GM20431 (cell line): ENCODE results near the gene EPAS1.

Experiments
- in situ Hi-C: fragments of 300-500 bp; cut with MseI, MboI; formaldehyde crosslinking; loops from one replicate; pipeline ENCODE4 v1.15.0; 2020; ENCODE audit warnings: low sequenced_read_pairs; ENCODE audit not compliant: unreplicated experiment

EPAS1 gene

DNA sequence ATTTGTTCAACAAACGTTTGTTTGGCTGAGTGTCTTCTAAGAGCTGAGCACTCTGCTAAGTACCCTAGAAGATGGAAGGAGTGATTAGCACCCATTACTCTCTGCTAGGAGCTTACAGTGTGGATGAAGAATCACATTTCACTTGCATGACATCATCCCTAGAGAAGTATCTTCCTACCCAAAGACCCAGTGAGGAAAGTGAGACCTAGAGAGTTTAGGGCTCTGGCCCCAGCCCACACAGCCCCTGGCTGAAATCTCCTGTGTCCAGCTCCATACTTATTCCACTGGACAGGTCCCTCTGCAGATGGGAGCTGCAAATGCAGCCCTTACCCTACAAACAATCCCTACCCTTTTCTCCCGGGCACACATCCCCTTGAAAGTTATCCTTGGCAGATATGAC, 26.8 kb upstream of the EPAS1 start:
- in situ Hi-C loops: no loop called here

DNA sequence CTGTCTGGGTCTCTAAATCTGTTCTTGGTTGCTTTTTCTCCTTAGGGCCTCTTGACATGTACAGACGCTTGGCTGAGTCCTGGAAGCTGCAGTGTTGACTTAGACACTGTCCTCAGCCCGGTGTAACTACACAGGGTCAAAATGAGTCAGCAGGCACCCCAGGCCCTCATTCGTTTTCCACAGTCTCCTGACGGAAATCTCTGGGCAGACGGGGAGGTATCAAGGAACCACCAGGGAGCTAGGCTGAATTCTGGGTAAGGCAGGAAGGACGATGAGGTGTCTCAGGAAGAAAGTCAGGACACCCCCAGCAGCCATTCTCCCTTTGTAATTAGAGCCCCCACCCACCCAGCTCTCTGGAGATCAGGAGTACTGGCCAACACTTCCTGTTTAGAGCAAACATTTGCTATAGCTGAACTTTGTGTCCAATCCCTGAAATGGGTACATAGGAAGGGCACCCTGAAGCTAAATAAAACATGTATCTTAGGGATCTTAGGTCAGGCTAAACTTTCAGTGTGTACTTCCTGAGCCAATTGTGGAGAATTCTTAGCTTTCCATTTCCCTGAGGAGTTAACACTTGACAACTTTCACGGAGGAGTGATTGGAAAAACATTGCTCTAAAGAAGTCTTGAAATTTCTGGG, 23.9 kb upstream of the EPAS1 start:
- in situ Hi-C loops: no loop called here

DNA sequence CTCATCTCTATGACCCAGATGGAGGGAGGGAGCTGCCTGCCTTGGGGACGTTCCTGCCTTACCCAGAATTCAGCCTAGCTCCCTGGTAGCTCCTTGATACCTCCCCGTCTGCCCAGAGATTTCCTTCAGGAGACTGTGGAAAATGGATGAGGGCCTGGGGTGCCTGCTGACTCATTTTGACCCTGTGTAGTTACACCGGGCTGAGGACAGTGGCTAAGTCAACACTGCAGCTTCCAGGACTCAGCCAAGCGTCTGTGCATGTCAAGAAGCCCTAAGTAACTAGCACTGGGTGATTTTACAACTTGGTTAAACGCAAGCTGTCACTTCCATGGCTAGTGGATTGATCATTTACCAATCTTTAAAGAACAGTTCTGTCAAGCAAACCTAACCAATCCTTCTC, 23.3 kb upstream of the EPAS1 start:
- in situ Hi-C loops: no loop called here

DNA sequence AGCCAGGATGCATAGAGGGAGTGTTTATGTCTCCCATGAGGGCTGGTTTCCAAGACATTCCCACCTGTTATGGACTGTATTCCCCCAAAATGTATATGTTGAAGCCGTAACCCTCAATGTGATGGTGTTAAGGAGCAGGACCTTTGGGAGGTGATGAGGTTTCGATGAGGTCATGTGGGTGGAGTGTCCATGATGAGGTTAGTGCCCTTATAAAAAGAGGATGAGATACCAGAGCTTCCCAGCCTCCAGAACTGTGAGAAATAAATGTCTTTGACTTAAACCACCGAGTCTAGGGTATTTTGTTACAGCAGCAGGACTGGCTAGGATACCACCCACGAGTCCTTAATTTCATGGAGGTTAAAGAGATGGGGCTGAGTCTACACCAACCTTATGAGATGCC, 22.6 kb upstream of the EPAS1 start:
- in situ Hi-C loops: no loop called here

DNA sequence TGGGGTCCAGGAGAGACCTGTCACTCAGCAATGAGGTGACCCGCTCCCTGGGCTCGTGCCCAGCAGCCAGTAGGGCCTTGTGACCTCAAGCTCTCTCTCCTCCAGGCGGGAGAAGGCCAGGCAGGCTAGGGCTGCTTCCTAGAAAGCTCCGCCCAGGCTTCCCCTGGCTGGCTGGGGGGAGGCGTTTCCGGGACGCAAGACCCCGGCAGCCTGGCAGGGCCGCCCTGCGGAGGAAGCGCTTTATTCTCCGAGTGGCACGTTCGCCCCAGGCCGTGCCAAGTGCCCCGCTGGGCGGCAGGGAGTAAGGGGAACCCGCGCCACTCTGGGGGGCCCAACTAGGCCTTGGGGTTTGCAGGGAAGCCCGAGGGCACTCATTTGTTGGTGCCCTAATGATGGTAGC, 21.2 kb upstream of the EPAS1 start:
- in situ Hi-C loops: no loop called here

DNA sequence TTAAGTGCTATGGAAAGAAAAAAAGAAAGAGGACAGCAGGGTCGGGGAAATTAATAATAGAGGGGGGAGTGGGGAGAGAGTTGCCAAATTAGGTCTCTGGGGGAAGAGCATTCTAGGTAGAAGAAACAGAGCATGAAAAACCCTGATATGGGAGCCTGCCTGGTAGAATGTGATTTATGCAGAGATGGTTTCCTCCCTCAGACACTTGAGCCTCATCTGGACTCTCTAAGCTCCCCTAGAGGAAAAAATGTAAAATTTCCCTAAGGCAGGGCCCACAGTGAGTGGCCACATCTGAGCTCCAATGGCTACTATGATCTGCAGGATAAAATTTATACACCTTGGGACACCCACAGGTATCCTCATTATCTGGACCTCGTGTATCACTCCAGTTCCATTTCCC, 20.6 kb upstream of the EPAS1 start:
- in situ Hi-C loops: no loop called here

DNA sequence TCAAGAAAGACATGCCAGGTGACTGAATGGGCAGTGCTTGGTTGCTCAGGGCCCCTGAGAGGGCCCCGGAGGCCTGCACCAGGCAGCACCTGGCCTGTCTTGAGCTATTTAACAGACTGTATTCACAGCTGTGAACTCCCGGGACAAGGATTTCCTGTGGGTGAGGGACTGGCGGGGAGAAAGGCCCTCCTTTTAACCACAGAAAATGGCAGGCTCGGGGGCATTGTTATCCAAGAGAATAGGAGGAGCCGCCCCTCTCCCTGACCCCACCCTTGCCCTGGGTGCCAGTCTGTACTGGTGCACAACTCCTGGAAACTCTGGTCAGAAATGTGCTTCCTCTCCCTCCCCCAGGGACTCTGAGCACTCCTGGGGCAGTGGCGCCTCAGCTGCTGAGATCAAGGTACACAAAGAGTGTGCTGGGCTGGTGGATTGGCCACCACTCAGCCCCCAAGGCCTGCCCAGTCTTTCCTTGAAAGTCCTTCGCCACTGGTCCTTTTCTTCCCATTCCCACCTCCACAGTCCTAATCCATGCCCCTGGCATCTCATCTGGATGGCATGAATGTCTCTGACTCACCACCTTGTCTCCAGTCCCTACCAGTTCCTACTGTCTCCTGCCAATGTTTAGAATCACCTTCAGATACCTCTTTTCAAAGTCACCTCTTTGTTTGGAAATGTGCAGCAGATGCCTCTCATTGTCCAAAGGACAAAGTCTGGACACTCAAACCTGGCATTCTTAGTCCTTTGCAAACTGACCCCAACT, 19.6 kb upstream of the EPAS1 start:
- in situ Hi-C loops: no loop called here

DNA sequence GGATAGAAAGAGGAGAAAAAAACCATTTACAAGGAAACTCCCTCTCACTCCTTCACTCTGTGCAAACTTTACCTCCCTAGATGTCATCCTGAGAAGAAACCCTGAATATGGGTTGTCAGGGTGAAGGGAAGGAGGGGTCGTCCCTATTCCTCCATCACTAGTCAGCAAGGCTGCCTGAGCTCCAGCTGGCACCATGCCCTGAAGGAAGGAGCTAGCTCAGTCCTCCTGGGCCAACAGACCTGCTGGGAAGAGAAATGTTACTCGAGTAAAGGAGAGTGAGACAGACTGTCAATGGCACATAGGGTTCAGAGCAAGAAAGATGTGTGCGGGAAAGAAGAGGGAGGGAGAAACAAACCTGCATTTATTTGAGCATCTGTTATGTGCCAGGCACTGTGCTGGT, 18.3 kb upstream of the EPAS1 start:
- in situ Hi-C loops: no loop called here

DNA sequence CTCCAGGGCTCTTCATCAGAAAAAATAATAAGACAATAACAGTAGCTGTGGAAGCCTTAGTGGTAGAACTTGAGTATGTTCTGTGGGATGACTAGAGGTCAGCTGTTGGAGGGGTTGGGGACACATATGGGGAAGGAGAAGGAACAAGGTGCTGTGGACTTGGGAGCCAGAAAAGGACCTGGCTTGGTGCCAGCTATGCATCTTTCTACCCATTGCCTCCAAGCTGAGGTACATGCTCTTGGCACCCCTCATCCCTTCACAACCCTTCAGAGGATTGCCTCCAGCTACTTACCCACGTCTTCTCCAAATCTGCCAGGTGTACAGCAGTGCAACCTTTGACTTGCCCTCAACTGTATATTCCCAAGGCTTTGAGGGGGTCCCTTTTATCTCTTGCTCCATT, 15.3 kb upstream of the EPAS1 start:
- in situ Hi-C loops: no loop called here

DNA sequence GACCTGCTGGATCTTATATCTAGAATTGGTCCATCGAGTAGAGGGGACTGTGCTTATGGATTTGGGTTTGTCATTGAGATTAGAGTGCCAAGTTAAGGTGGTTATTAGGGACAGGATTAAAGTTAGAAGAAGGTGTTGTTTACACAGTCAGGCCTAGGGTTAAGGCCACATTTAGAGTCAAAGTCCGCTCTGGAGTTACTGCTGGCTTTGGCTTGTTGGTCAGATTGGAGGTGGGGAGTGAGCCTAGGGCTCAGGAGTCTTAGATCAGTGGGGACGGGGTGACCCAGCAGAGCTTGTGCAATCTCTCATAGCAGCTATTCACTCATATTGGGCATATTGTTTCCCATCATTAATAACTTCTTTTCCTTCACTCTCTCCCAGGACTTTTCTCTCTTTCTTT, 13.5 kb upstream of the EPAS1 start:
- in situ Hi-C loops: no loop called here

DNA sequence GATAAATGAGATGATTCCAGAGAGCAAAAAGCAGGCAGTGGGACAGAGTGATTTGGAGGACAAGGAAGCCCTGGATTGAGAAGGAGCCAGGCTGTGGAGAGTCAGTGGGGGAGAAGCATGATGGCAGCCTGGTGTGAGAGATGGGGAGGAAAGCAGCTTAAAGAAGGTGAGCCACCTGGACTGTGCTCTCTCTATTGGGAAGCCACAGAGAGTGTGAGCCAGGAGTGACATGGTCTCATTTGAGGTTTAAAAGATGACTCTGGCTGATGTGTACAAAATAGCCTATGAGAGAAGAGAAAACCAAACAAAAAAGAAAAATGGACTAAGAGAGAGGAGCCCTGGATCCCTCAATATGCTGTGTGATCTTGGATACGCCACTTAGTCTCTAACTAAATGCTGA, 12.9 kb upstream of the EPAS1 start:
- in situ Hi-C loops: no loop called here

DNA sequence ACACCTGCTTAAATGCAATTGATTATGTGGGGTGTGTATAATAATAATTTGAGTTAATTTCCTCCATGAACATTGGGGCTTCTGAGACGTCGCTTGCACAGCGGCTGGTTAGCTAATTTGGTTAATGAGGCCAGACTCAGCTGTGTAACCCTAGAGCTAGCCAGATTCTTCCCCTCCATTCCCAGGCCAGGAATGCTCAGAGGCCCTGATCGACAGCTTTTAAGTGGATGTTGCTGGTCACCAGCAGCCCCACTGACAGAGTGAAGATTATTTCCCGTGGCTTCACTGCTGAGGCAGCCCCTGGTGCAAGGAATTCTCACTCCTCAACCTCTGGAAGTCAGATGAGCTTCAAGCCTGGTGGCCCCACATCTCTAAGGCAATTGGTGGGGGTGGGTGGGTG, 12.4 kb upstream of the EPAS1 start:
- in situ Hi-C loops: no loop called here

DNA sequence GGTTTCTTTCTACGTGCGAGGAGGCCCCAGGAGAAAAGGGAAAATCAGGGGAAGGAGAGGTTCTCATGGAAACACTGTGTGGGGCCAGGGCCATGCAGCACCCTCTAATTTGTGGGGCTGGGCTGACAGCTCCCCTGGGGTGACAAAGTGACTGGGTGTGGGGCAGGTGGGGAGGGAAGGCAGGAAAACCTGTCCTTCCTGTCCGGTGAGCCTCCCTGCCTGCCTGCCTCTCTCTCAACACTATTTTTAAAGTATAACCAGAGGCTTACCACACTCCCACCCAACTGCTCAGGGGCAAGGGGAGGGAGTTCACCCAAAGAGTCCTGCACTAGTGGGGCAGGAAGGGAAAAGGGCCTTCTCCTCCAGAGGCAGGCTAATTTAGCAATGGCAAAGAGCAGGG, 10.5 kb upstream of the EPAS1 start:
- in situ Hi-C loops: no loop called here

DNA sequence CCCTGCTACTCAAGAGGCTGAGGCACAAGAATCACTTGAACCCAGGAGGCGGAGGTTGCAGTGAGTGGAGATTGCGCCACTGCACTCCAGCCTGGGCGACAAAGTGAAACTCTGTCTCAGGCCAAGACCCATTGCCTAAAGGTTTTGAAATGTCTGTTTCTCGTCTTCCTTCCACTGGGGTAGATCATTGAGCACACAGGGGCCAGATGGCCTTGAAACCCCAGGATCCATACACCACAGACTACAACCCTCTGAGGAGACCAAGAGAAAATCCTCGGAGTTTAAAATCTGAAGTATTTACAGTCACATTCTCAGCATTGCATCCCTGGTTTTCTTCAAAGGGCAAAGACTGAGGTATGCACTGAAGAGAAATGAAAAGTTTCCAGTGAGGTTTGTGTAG, 7.1 kb upstream of the EPAS1 start:
- in situ Hi-C loops: no loop called here

DNA sequence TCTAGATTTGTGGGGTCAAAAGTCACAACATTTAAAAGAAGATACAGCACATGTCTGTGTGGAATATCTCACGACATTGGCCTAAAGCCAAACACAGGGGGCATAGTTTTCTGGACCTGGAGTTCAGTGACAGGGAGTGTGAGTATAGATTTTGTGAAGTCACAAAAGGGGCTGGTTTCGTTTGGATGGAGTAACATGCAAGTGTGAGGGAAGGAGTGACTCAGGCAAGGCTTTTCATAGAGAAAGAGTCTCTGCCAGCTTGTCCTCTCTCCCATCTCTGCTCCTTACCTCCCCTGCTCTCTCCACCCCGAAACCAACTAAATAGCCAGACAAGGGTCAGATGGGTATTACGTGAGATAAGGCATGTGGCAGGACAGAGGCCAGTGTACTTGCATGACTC, 3.7 kb upstream of the EPAS1 start:
- in situ Hi-C loops: no loop called here

DNA sequence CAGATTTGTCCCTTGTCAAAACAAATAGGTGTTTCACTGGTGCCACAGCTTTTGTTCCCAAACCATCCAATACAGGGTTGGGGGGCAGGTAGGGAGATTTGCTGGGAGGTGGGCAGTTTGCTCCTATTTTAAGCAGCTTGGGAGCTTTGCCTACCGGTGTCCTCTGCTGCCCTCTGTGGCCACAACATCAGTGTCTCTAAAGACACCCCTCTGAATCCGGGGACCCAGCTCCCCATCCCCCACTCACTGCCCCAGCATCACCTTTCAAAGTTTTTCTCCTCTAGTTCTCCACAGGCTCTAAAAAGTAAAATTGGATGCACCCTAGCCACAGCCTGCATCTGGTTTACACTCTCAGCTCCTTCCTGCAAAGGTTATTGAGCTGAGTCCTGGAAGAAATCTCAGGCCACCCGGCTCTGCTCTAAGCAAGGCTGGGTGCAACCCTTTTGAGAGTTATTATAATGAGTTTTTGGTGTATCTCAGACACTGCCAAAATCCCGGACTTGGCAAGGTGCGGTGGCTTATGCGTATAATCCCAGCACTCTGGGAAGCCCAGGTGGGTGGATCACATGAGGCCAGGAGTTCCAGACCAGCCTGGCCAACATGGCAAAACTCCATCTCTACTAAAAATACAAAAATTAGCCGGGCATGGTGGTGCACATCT, 2.9 kb upstream of the EPAS1 start:
- in situ Hi-C loops: no loop called here

DNA sequence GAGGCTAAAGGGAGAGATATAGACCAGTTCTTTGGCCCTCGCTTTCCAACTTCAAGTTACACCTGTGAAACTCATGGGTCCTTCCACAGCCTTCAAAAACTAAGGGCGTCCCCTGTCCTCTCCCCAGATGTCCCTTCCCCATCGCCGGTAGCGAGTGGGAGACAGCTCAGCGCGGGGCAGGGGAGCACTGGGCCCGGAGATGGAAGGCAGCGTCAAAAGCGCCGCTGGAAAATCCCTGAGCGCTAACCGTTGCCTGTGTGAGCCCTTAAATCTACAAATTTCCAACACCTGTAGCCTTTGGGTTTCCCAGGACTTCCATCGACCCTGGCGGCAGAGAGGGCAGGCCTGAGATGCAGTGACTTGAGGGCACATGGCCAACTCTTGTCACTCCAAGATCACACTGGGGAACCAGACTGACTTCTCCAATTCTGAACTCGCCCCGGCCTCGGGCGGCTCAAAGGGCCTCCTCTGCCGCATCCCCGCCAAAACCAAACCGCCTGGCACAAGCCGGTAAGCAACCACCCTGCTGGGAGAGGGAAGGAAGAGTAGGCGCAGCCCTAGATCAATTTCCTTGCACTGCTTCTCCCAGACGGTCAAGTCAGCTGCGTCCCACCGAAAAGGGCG, 879 bp upstream of the EPAS1 start:
- in situ Hi-C loops: no loop called here

DNA sequence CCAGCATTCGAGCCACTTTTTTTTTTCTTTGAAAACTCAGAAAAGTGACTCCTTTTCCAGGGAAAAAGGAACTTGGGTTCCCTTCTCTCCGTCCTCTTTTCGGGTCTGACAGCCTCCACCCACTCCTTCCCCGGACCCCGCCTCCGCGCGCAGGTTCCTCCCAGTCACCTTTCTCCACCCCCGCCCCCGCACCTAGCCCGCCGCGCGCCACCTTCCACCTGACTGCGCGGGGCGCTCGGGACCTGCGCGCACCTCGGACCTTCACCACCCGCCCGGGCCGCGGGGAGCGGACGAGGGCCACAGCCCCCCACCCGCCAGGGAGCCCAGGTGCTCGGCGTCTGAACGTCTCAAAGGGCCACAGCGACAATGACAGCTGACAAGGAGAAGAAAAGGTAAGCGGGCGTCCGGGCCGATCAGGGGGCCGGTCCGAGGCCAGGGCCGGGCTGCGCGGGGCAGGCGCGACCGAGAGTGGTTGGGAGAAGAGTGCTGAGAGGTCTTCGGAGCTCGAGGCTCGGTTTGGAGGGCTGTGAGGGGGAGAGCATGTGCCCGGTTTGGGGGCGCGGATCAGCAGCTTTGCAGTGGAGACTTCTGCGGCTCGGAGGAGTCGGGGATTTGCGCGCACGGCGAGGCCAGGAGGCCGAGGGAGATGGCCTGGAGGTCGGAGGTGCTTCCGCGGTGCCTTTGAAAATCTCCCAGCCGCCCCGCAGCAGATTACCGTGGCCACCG, 502 bp downstream of the EPAS1 start:
- in situ Hi-C loops: no loop called here

DNA sequence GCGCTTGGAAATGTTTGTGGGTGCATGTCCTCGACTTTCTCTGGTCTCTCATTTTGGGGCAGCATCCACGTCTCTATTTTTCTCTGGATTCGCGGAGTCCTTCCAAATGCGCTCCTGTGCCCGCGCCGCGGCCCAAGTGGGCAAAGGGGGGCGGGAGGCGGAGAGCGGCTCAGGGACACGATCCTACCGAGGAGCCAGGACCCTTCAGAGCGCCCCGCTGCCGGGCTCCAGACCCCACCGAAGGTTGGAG, 990 bp downstream of the EPAS1 start:
- in situ Hi-C loops: no loop called here

DNA sequence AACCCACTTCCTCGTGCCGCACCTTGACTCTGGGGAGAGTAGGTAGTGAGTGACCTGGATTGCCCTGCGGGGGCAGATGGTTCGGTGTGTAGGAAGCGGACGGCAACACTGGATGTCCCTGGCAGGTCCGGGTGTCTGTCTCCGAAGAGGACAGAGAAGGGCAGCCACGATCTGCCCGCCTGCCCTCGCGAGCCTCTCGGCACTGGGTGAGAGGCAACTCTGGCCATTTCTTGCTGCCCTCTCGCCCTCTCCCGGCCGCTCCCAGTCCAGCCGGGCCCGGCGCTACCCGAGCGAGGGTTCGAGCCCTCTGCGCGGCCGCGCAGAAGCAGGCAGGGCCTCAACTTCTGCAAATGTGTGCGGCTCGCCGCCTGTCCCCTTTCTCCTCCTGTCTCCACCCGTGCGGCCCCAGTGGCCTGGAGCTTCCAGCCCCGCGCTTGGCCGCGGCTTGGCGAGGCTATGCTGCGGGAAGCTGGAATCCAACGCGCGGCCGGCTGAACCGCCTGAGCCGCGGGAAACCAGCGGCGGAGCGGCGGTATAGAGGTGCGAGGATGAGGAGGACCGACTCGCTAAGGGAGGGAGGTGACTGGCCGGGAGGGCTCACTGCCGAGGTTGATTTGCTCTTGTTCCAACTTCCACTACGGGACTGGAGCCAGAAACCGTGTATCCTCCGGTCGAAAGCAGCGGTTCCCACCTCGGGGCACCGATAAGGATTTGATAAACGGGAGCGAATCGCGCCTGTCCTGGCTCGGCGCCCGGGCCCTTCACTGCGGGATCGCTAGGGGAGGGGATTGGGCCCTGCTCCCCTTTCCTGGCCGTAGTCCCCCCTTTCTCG, 1.5 kb downstream of the EPAS1 start:
- in situ Hi-C loops: no loop called here
